Mucosa of gallbladder (tissue), 1 donor: Measurements from ENCODE around the gene PDIA4. TPM values are rescaled to one million over a fixed set of nuclear protein-coding genes. Genes with fewer than 3 reads are reported as not detected.
"Not testable (repeated sequence)": the region's sequence is repeated elsewhere in the genome, so short reads cannot be mapped to it uniquely, and the experiment has no call there.

Experiments used
- DNase-seq: peaks from one replicate; pipeline ENCODE4 v3.0.0-alpha.2; 2020; ENCODE audit warnings: low spot score
- total RNA-seq: library from RNA; stranded (reverse); gene quantifications from one replicate; pipeline ENCODE4 v1.2.1, GENCODE V29; 2021
- donor health status: DM: no; HTN: no; CAD: no.

The PDIA4 gene
- 216 TPM for total RNA-seq

GRCh38 chr7:149028346-149029109 lies at the start of gene PDIA4:
Gene PDIA4 (minus strand): TSS chr7:149028505. CDS start chr7:149028408, 97 bp downstream.
- DNase-seq: peak; percentile 99

GRCh38 chr7:149077594-149077993 lies 49.3 kb upstream of the PDIA4 start:
- no peak for DNase-seq

DNA sequence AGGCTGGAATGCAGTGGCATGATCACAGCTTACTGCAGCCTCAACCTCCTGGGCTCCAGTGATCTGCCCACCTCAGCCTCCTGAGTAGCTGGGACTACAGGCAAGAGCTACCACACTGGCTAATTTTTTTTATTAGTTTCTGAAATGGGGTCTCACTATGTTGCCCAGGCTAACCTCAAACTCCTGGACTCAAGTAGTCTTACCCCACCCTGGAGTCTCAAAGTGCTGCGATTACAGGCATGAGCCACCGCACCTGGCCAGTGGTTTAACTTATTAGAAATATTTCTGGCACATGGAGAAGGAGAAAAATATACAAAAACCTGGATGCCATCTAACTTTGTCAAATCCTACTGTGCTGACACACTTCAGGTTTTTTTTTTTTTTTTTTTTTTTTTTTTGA lies 47.0 kb upstream of the PDIA4 start:
- no peak for DNase-seq

DNA sequence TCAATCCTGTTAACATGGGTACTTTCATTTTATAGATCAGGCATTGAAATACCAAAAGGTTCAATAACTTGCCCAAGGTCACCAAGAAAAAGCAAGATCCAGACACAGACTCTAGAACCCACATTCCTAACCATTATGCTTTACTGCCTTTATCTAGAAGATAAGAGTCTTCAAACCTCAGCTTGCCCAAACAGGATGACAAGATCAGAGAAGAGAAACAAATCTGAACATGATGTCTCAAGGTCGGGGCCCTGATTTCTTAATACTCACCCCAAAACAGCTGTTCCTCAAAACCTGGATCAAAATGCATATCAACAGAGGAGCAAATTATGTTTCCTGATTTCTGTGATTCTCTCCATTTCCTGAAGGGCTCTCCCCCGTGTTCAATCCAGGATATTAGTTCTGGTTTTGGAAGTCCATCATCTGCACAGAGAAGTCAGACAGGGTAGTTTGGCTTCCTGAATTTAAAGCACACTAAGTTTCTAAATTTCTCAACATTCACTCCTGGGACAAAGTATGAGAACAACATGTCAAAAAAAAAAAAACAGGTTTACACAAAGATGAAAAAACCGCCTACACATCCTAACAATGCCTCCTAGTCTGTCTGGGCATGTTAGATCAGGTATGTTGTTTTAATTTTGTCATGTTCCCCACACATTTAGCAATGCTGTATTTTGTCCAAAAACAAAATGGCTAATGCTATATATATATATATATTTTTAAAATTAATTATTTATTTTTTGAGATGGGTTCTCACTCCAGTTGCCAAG lies 46.0 kb upstream of the PDIA4 start:
- DNase-seq: no peak

GRCh38 chr7:149072438-149072775 lies 44.1 kb upstream of the PDIA4 start:
- DNase-seq: no peak

DNA sequence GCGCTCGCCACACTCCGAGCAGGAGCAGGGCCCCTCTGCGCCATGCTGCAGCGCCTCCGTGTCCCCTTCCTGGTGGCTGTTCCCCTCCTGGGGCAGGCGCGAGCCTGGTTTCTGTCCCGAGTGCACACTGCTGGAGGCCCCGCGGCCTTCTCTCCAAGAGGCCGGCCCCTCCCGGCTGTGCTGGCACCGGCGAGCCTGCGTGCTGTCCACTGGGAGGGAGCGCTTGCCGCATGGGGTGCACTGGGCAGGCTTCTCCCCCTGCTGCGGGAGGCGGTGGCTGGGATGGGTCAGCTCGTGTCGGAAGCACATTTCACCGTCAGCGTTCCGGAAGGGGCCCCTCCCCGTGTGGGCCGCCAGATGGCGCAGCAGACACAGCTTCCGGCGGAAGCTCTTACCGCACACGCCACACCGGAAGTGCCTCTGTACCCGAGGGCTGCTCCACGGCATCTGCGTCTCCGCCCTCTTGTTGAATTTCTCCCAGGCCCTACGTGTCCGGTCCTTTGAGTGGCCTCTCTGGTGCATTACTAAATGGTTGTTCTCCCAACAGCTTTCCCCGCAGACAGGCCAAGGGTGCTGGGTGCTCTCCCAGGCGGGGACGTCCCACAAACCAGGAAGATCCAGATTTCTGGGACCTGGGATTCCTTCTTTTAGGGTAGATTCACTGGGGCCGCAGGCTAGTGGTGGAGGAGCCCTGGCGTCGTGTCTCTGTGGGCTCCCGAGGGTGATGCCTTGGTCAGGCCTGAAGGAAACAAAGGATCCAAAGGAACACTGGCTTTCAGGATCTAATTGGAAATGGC lies 43.5 kb upstream of the PDIA4 start:
- no peak for DNase-seq

- no peak for DNase-seq
Observed at GRCh38 chr7:149071182-149071635, 42.9 kb upstream of the PDIA4 start.

DNA sequence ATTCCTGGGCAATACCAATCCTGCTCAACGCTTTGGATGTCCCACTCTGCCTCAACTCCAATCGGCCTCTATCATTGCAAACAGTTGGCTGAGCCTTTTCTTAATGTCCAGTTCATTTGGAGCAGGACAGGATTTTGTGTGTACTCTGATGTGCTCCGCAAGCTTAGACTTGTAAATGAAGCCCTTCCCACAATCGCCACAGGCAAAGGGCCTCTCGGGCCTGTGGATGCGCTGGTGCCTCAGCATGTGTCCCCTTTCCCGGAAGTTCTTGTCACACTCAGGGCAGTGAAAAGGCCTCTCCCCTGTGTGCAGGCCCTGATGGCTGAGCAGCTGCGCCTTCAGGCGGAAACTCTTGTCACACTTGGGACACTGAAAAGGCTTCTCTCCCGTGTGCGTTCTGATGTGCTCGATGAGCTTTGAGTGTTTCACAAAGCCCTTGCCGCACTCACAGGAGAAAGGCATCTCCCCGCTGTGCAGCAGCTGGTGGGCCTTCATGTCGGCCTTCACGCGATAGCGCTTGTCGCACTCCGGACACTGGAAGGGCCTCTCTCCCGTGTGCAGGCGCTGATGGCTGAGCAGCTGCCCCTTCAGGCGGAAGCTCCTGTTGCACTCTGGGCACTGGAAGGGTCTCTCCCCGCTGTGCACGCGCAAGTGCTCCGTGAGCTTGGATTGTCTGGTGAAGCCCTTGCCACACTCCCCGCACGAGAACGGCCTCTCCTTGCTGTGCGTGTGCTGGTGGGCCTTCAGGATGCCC lies 42.2 kb upstream of the PDIA4 start:
- DNase-seq: no peak

DNA sequence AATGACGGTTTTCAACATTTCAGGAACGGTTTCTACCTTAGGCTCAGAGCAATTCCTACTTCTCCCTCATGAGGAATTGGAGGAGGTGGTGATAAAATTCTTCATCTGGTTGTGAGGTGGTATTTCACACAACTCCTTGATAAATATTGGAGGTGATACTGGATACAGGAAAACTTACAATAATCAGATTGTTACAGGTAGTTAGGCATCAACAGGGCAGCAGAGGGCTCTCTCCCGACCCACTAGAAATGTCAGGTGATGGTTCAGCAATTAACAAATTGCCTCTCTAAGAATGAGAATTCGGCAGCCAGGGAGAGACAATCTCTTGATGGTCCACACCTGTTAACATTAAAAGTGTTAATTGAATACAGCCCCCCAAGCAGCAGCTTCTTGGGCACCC lies 39.6 kb upstream of the PDIA4 start:
- no peak for DNase-seq

- DNase-seq: no peak
Observed at GRCh38 chr7:149063476-149063875, 35.2 kb upstream of the PDIA4 start.

GRCh38 chr7:149062217-149062899 lies 34.1 kb upstream of the PDIA4 start:
- not testable (repeated sequence) for DNase-seq

GRCh38 chr7:149060156-149060555 lies 31.9 kb upstream of the PDIA4 start:
- DNase-seq: no peak

DNA sequence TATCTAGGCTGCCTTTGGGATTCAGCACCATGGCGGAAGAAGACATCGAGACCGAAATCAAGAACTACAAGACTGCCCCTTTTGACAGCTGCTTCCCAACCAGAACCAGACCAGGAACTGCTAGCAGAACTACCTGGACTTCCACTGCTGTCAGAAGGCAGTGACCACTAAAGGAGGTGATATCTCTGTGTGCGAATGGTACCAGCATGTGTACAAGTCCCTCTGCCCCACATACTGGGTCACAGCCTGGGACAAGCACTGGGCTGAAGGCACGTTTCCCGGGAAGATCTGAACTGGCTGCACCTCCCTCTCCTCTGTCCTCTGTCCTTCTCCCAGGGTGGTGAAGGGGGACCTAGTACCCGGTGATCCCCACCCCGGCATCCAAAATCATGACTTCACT lies 25.6 kb upstream of the PDIA4 start:
- no peak for DNase-seq

GRCh38 chr7:149053384-149053783 lies 25.1 kb upstream of the PDIA4 start:
- DNase-seq: no peak

DNA sequence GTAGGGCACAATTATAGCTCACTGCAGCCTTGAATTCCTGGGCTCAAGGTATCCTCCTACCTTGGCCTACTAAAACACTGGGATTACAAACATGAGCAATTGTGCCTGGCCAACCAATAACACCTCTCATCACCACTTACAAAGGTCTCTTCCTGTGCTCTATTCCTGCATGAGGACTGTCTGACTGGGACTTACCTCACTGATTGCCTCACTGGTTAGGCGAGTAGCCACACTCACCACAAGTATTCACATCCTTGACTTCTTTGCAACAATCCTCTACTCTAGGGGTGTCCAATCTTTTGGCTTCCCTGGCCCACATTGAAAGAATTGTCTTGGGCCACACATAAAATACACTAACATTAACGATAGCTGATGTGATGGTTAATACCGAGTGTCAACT lies 22.6 kb upstream of the PDIA4 start:
- DNase-seq: no peak

DNA sequence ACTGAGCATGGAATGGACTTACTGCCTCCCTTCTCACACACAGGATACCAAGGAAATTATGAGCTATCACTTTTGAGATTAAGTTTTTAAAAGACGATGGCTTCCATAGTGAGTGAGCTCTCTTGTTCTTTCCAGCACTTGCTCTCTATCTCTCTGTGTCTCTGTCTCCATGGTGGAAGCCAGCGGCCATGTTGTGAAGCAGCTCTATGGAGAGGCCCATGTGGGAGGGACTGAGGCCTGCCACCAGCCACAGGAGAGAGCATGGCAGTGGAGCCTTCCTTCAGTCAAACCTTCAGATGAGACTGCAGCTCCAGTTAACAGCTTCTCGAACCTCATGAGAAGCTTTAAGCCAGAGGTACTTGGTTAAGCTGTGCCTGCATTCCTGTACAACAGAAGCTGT lies 20.5 kb upstream of the PDIA4 start:
- no peak for DNase-seq

- DNase-seq: no peak
Observed at GRCh38 chr7:149046416-149046815, 18.1 kb upstream of the PDIA4 start.

DNA sequence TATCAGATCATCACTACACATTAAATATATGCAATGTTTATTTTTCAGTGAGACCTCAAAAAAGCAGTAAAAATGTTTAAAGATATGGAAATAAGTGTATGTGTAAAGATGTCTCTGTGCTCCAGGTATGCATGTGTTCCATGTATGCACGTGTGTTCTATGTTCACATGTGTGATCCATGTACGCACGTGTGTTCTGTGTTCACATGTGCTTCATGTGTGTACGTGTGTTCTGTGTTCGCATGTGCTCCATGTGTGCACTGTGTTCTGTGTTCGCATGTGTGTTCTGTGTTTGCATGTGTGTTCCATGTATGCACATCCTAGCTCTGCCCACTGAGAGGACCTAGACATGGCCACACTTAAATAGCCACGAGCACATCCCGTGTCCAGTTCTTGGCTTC lies 15.6 kb upstream of the PDIA4 start:
- DNase-seq: no peak

- DNase-seq: no peak
Observed at GRCh38 chr7:149041350-149041749, 13.0 kb upstream of the PDIA4 start.

DNA sequence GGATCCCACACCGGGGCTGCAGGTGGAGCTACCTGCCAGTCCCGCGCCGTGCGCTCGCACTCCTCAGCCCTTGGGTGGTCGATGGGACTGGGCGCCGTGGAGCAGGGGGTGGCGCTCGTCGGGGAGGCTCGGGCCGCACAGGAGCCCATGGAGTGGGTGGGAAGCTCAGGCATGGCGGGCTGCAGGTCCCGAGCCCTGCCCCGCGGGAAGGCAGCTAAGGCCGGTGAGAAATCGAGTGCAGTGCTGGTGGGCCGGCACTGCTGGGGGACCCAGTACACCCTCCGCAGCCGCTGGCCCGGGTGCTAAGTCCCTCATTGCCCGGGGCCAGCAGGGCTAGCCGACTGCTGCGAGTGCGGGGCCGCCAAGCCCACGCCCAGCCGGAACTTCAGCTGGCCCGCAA lies 10.3 kb upstream of the PDIA4 start:
- not testable (repeated sequence) for DNase-seq

GRCh38 chr7:149036676-149037075 lies 8.4 kb upstream of the PDIA4 start:
- no peak for DNase-seq
